Sigmoid colon (tissue), 7 donors: ENCODE measurements around the gene PAX5. TPM values are rescaled to one million over a fixed set of nuclear protein-coding genes. Genes with fewer than 3 reads are reported as not detected.
A peak's percentile ranks its signal among the peaks of the same experiment; 100 is the strongest.

Experiments used
- DNase-seq: peaks from one replicate; pipeline ENCODE4 v3.0.0-alpha.2; 2019
- H3K27ac ChIP-seq, 4 donors: fragments of 200-600 bp; sonication (generic); one replicate each; pipeline ENCODE4 v1.5.1; 2016 to 2019; ENCODE audit warnings: mild to moderate bottlenecking in 1 of 4
- H3K27me3 ChIP-seq, 3 donors: fragments of 200-600 bp; sonication (generic); one replicate each; pipeline ENCODE4 v1.5.1; 2019; ENCODE audit warnings: mild to moderate bottlenecking in 1 of 3
- H3K36me3 ChIP-seq, 4 donors: fragments of 200-600 bp; sonication (generic); one replicate each; pipeline ENCODE4 v1.5.1; 2016 to 2019
- H3K4me1 ChIP-seq, 4 donors: fragments of 200-600 bp; sonication (generic); one replicate each; pipeline ENCODE4 v1.5.1; 2017 to 2019
- H3K4me3 ChIP-seq, 4 donors: fragments of 200-600 bp; sonication (generic); one replicate each; pipeline ENCODE4 v1.5.1; 2017 to 2019; ENCODE audit warnings: mild to moderate bottlenecking in 2 of 4, moderate library complexity in 1 of 4
- H3K9me3 ChIP-seq, 4 donors: fragments of 200-600 bp in 3 of 4; sonication (generic) in 3 of 4; one replicate each; pipeline versions ENCODE4 v1.5.1 to v1.6.1; 2013 to 2019
- CTCF ChIP-seq, 4 experiments: fragments of 450-650 bp in 3 of 4; fragments of 200-600 bp in 1 of 4; IDR thresholded peaks; one replicate each; pipeline ENCODE4 v1.5.1; 2016 to 2019; ENCODE audit warnings: antibody characterized with exemption in 4 of 4, mild to moderate bottlenecking in 3 of 4, moderate library complexity in 2 of 4
- EP300 ChIP-seq, 4 donors: sonication (generic); formaldehyde crosslinking; IDR thresholded peaks; one replicate each; pipeline ENCODE4 v1.6.1; 2017; ENCODE audit warnings: antibody characterized with exemption in 4 of 4
- POLR2A ChIP-seq, 2 donors: fragments of 450-650 bp; IDR thresholded peaks; one replicate each; pipeline ENCODE4 v1.6.1; 2016; ENCODE audit warnings: antibody characterized with exemption in 2 of 2, mild to moderate bottlenecking in 2 of 2, moderate library complexity in 2 of 2
- POLR2AphosphoS5 ChIP-seq, 4 donors: sonication (generic); formaldehyde crosslinking; IDR thresholded peaks; one replicate each; pipeline ENCODE4 v1.6.1; 2017; ENCODE audit warnings: antibody characterized with exemption in 4 of 4
- WGBS, 2 donors: extraction: QIAGEN DNeasy Blood & Tissue Kit; methylation state at CpG; one replicate each; pipeline ENCODE4 v1.1.7; 2013; 5-methylcytosine and 5-hydroxymethylcytosine counted together
- intact Hi-C: fragments of 100-400 bp; cut with DNase I; formaldehyde crosslinking; loops from one replicate; pipeline ENCODE4 v1.15.1; 2023
- polyA plus RNA-seq, 3 donors: library from polyadenylated mRNA; stranded (reverse); fragments of 200-250 nt; gene quantifications; one replicate each; pipeline ENCODE4 v1.2.3, GENCODE V29; 2013
- total RNA-seq, 4 donors: library from RNA; depleted of rRNA; stranded (reverse); fragments of >200 nt; gene quantifications; one replicate each; pipeline ENCODE4 v1.1.0, GENCODE V29; 2016
- donor health status: healthy with polysubstance abuse.
- donor health status: Bipolar disorder and iron deficiency.
- donor health status: healthy.

PAX5 gene
- total and polyA plus RNA-seq, 7 donors: under 0.01 to 20.1 (median 0.23) TPM; not detected in 4

DNA sequence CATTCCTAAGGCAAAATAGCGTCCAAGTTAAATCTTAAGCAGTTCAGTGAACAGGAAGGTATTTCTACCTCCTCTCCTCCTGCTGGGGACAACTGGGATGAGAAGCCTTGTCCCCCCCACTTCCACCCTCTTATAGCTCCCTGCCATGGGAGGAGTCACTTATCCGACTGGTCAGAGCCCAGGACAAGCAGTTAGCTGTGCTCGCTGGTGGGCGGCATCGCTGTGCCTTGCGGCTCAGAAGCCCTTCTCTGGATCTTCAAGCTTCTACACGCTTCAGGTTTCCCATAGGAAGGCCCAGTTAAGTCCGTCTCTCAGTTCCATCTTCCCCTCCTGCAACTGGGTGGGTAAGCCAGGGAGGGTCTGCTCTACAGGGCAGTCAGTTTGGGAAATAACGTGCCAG lies 77.2 kb downstream of the PAX5 start:
- no peak for DNase-seq
- Histone ChIP-seq H3K27me3 (peaks cover 0 to 29% (median 0%) of the 10 kb centered on the region in 3 donors), H3K4me1 (peaks cover 0 to 6% (median 2%) of the 10 kb centered on the region in 4 donors)

DNA sequence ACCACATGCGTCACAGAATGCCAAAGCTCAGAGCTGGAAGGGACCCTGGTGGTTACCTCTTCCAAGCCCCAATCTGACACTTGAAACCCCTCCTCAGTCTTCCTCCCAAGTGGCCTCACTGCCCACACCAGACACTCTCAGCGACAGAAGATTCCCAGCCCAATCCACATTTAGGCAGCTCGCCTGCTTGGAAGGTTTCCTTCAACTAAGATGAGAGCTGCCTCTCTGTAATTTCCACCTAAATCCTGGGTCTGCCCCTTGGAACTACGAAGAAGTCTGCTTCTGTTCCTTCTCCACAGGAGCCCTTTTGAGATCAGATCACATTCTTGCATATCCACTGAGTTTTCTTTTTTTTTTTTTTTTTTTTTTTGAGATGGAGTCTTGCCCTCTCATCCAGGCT lies 83.7 kb downstream of the PAX5 start:
- H3K36me3 ChIP-seq: no peaks in the 10 kb centered on the region
- peak; percentile 14 for DNase-seq
- H3K4me1 ChIP-seq: no peaks in the 10 kb centered on the region
- peaks cover 0 to 22% (median 0%) of the 10 kb centered on the region in 3 donors for H3K27me3 ChIP-seq
- no peak for TF ChIP-seq POLR2A (IDR thresholded peaks at IDR 0.05)
- TF ChIP-seq EP300 (IDR thresholded peaks at IDR 0.05): no peak
- 76 to 81% methylated on average over 4 of the region's 4 CpGs for WGBS, 2 donors
- H3K9me3 ChIP-seq: no peaks in the 10 kb centered on the region
- no peak overlapping the region for H3K4me3 ChIP-seq
- H3K27ac ChIP-seq: no peak overlapping the region
- intact Hi-C loops: no loop called here

More for the DNA sequence above, 77.2 kb downstream of the PAX5 start:
- no peak overlapping the region for H3K27ac ChIP-seq
- TF ChIP-seq POLR2AphosphoS5 (IDR thresholded peaks at IDR 0.05): no peak
- no peak for TF ChIP-seq EP300 (IDR thresholded peaks at IDR 0.05)
- TF ChIP-seq CTCF (IDR thresholded peaks at IDR 0.05): no peak
- no peak for TF ChIP-seq POLR2A (IDR thresholded peaks at IDR 0.05)
- no peaks in the 10 kb centered on the region for H3K9me3 ChIP-seq
- 81 to 82% methylated on average over 9 of the region's 9 CpGs for WGBS, 2 donors
- H3K4me3 ChIP-seq: no peak overlapping the region
- intact Hi-C loops: no loop called here
- no peaks in the 10 kb centered on the region for H3K36me3 ChIP-seq

DNA sequence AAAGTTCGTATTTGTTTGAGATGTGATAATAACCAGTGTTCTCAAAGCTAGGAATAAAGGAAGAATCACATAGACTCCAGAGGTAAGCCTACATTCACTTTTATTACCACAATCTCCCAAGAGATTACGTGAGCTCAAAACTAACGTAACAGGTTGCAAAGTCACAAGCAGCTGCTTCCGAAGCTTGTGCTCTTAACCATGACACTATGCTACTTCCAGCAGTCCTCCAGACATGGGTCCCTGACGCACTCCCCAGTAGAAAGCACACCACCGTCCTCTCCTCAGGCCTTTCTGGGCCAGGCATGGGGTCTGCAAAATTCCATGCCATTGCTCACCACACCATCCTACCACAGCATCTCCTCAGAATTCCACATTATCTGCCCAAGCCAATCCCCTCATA lies 84.6 kb downstream of the PAX5 start:
- WGBS, 2 donors: 46 to 71% methylated on average over 6 of the region's 6 CpGs
- H3K36me3 ChIP-seq: no peaks in the 10 kb centered on the region
- TF ChIP-seq POLR2AphosphoS5 (IDR thresholded peaks at IDR 0.05): no peak
- TF ChIP-seq EP300 (IDR thresholded peaks at IDR 0.05): no peak
- TF ChIP-seq POLR2A (IDR thresholded peaks at IDR 0.05): no peak
- TF ChIP-seq CTCF (IDR thresholded peaks at IDR 0.05): no peak
- H3K4me3 ChIP-seq: no peak overlapping the region
- H3K9me3 ChIP-seq: no peaks in the 10 kb centered on the region
- intact Hi-C loops: no loop called here
- DNase-seq: peak; percentile 4
- H3K27ac ChIP-seq: no peak overlapping the region
- no peaks in the 10 kb centered on the region for H3K4me1 ChIP-seq
- H3K27me3 ChIP-seq: peaks cover 0 to 17% (median 0%) of the 10 kb centered on the region in 3 donors

DNA sequence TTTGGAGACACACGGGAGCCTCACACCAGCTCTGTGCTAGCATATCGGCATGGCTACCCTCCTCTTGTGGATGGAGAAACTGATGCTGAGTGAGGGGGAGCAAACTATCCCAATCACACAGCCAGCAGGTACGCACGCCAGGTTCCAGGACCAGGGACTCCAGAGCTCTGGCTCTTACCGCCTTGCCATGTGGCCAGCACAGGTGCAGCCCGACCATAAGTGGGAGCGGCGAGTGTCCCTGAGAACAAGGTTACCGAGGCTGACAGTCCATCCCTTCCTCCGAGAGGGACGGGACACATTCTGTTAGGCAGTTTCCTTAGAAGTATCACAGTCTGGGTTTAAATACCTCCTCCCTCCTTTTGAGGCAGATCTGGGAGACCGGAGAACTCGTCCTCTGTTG lies 86.0 kb downstream of the PAX5 start:
- intact Hi-C loops: no loop called here
- peak; percentile 47 for DNase-seq
- WGBS, 2 donors: 58 to 73% methylated on average over 13 of the region's 13 CpGs
- Histone ChIP-seq H3K4me1 (no peaks in the 10 kb centered on the region), H3K9me3 (no peaks in the 10 kb centered on the region), H3K27ac (no peak overlapping the region), H3K27me3 (peaks cover 0 to 15% (median 0%) of the 10 kb centered on the region in 3 donors), H3K4me3 (no peak overlapping the region), H3K36me3 (no peaks in the 10 kb centered on the region)
- TF ChIP-seq EP300 (IDR thresholded peaks at IDR 0.05) (no peak), POLR2AphosphoS5 (IDR thresholded peaks at IDR 0.05) (no peak), POLR2A (IDR thresholded peaks at IDR 0.05) (no peak)

- no peaks in the 10 kb centered on the region for H3K9me3 ChIP-seq
- H3K36me3 ChIP-seq: no peaks in the 10 kb centered on the region
- peaks cover 0 to 15% (median 0%) of the 10 kb centered on the region in 3 donors for H3K27me3 ChIP-seq
- H3K4me1 ChIP-seq: no peaks in the 10 kb centered on the region
- 78% methylated on average over 5 of the region's 5 CpGs for WGBS, 2 donors
- intact Hi-C loops: no loop called here
- no peak overlapping the region for H3K4me3 ChIP-seq
- TF ChIP-seq EP300 (IDR thresholded peaks at IDR 0.05) (no peak), POLR2AphosphoS5 (IDR thresholded peaks at IDR 0.05) (no peak), POLR2A (IDR thresholded peaks at IDR 0.05) (no peak), CTCF (IDR thresholded peaks at IDR 0.05) (no peak)
- peak; percentile 26 for DNase-seq
- H3K27ac ChIP-seq: no peak overlapping the region
Observed at GRCh38 chr9:36946653-36947052, 87.4 kb downstream of the PAX5 start.

DNA sequence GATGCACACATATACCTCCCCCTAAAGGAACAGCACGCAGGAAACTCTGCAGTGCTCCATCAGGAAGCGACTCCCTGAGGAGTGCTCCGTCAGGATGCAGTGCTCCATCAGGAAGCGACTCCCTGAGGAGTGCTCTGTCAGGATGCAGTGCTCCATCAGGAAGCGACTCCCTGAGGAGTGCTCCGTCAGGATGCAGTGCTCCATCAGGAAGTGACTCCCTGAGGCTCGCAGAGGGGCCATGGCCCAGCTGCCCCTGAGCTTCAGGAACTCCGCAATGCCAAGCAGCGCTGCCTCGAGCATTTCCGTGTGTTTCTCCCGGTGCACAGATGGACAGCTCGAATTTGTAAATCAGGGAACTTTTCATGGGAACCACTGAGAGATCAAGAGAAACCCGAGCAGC lies 88.1 kb downstream of the PAX5 start:
- Histone ChIP-seq H3K9me3 (no peaks in the 10 kb centered on the region), H3K27me3 (peaks cover 0 to 16% (median 0%) of the 10 kb centered on the region in 3 donors), H3K27ac (no peak overlapping the region), H3K4me3 (no peak overlapping the region), H3K4me1 (no peaks in the 10 kb centered on the region), H3K36me3 (no peaks in the 10 kb centered on the region)
- TF ChIP-seq POLR2AphosphoS5 (IDR thresholded peaks at IDR 0.05): no peak
- no peak for TF ChIP-seq POLR2A (IDR thresholded peaks at IDR 0.05)
- TF ChIP-seq EP300 (IDR thresholded peaks at IDR 0.05): no peak
- TF ChIP-seq CTCF (IDR thresholded peaks at IDR 0.05): no peak
- intact Hi-C loops: no loop called here
- peak; percentile 28 for DNase-seq
- 75 to 83% methylated on average over 14 of the region's 14 CpGs for WGBS, 2 donors
